ENCODE data around the gene CNST.

Gene CNST

GRCh38 chr1:246583448-246584185, 17.4 kb downstream of the CNST start:
- Histone ChIP-seq H3K9me3 (replicated peaks; ENCODE audit: insufficient read depth, low read length) (no peaks in the 10 kb centered on the region), H3K9me2 (replicated peaks; ENCODE audit: insufficient read depth, low read length) (no peaks in the 10 kb centered on the region), H3K27ac (ENCODE audit: low read length) (no peak overlapping the region), H3F3A (ENCODE audit: insufficient read depth, low read length) (peaks cover 20% of the 10 kb centered on the region), H3K4me3 (ENCODE audit: low read length) (no peak overlapping the region), H3K9ac (ENCODE audit: low read length) (no peak overlapping the region), H3K4me1 (ENCODE audit: low read length) (peaks cover 33% of the 10 kb centered on the region), H3K4me2 (ENCODE audit: low read depth, low read length) (no peak overlapping the region), H2AFZ (ENCODE audit: low read length) (no peak overlapping the region), H4K20me1 (ENCODE audit: insufficient read depth, low read length) (no peaks in the 10 kb centered on the region), H3K79me2 (ENCODE audit: low read length) (peaks cover 81% of the 10 kb centered on the region), H3K27me3 (replicated peaks; ENCODE audit: insufficient read depth, low read length) (no peaks in the 10 kb centered on the region), H3K36me3 (replicated peaks; ENCODE audit: insufficient read depth, low read length) (no peaks in the 10 kb centered on the region)
- DNase-seq, result no peak
- no peak for TF ChIP-seq CTCF (IDR thresholded peaks at IDR 0.05; ENCODE audit: low read length)

GRCh38 chr1:246587032-246587431, 20.8 kb downstream of the CNST start:
- no peaks in the 10 kb centered on the region for H3K36me3 ChIP-seq (replicated peaks; ENCODE audit: insufficient read depth, low read length)
- H3K4me1 ChIP-seq (ENCODE audit: low read length), result peaks cover 30% of the 10 kb centered on the region
- no peaks in the 10 kb centered on the region for H4K20me1 ChIP-seq (ENCODE audit: insufficient read depth, low read length)
- DNase-seq, result no peak
- H3K9me3 ChIP-seq (replicated peaks; ENCODE audit: insufficient read depth, low read length), result no peaks in the 10 kb centered on the region
- H2AFZ ChIP-seq (ENCODE audit: low read length), result no peak overlapping the region
- H3F3A ChIP-seq (ENCODE audit: insufficient read depth, low read length), result peaks cover 22% of the 10 kb centered on the region
- no peak for TF ChIP-seq EZH2 (optimal IDR thresholded peaks at IDR 0.05; ENCODE audit: low read depth, low read length)
- no peak for TF ChIP-seq CTCF (IDR thresholded peaks at IDR 0.05; ENCODE audit: low read length)
- no peak for TF ChIP-seq EZH2phosphoT487 (IDR thresholded peaks at IDR 0.05; ENCODE audit: low read length)
- H3K4me3 ChIP-seq (ENCODE audit: low read length), result no peak overlapping the region
- no peaks in the 10 kb centered on the region for H3K27me3 ChIP-seq (replicated peaks; ENCODE audit: insufficient read depth, low read length)
- peaks cover 65% of the 10 kb centered on the region for H3K79me2 ChIP-seq (ENCODE audit: low read length)
- H3K9ac ChIP-seq (ENCODE audit: low read length), result no peak overlapping the region
- peak overlapping the region; percentile 22; the same call in 1 of the 2 replicates for H3K4me2 ChIP-seq (ENCODE audit: low read depth, low read length)
- peak overlapping the region; percentile 19; the same call in 1 of the 2 replicates for H3K27ac ChIP-seq (ENCODE audit: low read length)
- no peaks in the 10 kb centered on the region for H3K9me2 ChIP-seq (replicated peaks; ENCODE audit: insufficient read depth, low read length)

- no peaks in the 10 kb centered on the region for H3K9me2 ChIP-seq (replicated peaks; ENCODE audit: insufficient read depth, low read length)
- H4K20me1 ChIP-seq (ENCODE audit: insufficient read depth, low read length), result no peaks in the 10 kb centered on the region
- H3K36me3 ChIP-seq (replicated peaks; ENCODE audit: insufficient read depth, low read length), result no peaks in the 10 kb centered on the region
- TF ChIP-seq CTCF (IDR thresholded peaks at IDR 0.05; ENCODE audit: low read length) (no peak), EZH2phosphoT487 (IDR thresholded peaks at IDR 0.05; ENCODE audit: low read length) (no peak), EZH2 (optimal IDR thresholded peaks at IDR 0.05; ENCODE audit: low read depth, low read length) (no peak)
- no peaks in the 10 kb centered on the region for H3K27me3 ChIP-seq (replicated peaks; ENCODE audit: insufficient read depth, low read length)
- no peak for DNase-seq
- no peak overlapping the region for H3K9ac ChIP-seq (ENCODE audit: low read length)
- H3K4me3 ChIP-seq (ENCODE audit: low read length), result no peak overlapping the region
- peaks cover 22% of the 10 kb centered on the region for H3F3A ChIP-seq (ENCODE audit: insufficient read depth, low read length)
- H3K4me2 ChIP-seq (ENCODE audit: low read depth, low read length), result peak overlapping the region; percentile 22; the same call in 1 of the 2 replicates
- peak overlapping the region; percentile 19; the same call in 1 of the 2 replicates for H3K27ac ChIP-seq (ENCODE audit: low read length)
- H3K79me2 ChIP-seq (ENCODE audit: low read length), result peaks cover 65% of the 10 kb centered on the region
- H3K9me3 ChIP-seq (replicated peaks; ENCODE audit: insufficient read depth, low read length), result no peaks in the 10 kb centered on the region
- H2AFZ ChIP-seq (ENCODE audit: low read length), result no peak overlapping the region
- H3K4me1 ChIP-seq (ENCODE audit: low read length), result peaks cover 36% of the 10 kb centered on the region
These were observed 21.4 kb downstream of the CNST start for GRCh38 chr1:246587606-246588005.
